K562 (cell line): ENCODE results near the gene GPATCH2L. TPM values are rescaled to one million over a fixed set of nuclear protein-coding genes. Genes with fewer than 3 reads are reported as not detected.

Experiments
- FUS ChIP-seq: fragments of 200-400 bp; formaldehyde crosslinking; optimal IDR thresholded peaks from 2 replicates; pipeline ENCODE3; 2017; ENCODE audit warnings: low read depth, low read length
- RERE ChIP-seq: sonication (generic); formaldehyde crosslinking; IDR thresholded peaks from 2 replicates; pipeline ENCODE4 v1.8.0; 2023; ENCODE audit warnings: missing genetic modification reagents, mild to moderate bottlenecking, borderline replicate concordance
- ZFP30 ChIP-seq: fragments of 250-450 bp; sonication (Bioruptor Pico); IDR thresholded peaks from 2 replicates; pipeline ENCODE4 v1.8.0; 2022; ENCODE audit warnings: moderate library complexity, mild to moderate bottlenecking, inconsistent platforms, borderline replicate concordance
- ZNF280B ChIP-seq: fragments of 250-450 bp; sonication (Bioruptor Pico); IDR thresholded peaks from 2 replicates; pipeline ENCODE4 v1.5.1; 2021; ENCODE audit warnings: mild to moderate bottlenecking
- polyA plus RNA-seq, 8 experiments: library from polyadenylated mRNA; depleted of rRNA in 4 of 8; stranded (reverse) in 5 of 8; unstranded in 3 of 8; fragments of >200 nt; fragmentation: Nextera tagmentation in 2 of 8; fragmentation: Illumina TruSeq in 1 of 8; extraction: Ambion mirVana in 2 of 8; extraction: Trizol in 1 of 8; gene quantifications; 2 replicates each; pipeline versions ENCODE4 v1.2.1 to v1.2.3, GENCODE V29; 2011 to 2014; ENCODE audit warnings: inconsistent platforms in 1 of 8, missing spikeins in 1 of 8
- total RNA-seq, 7 experiments: library from RNA; depleted of rRNA in 6 of 7; stranded (reverse); fragments of >200 nt in 6 of 7; fragmentation: Illumina TruSeq in 2 of 7; extraction: Trizol in 2 of 7; gene quantifications; 2 replicates each; pipeline versions ENCODE4 v1.2.1 to v1.2.3, GENCODE V29; 2011 to 2021; ENCODE audit warnings: low replicate concordance in 1 of 7
- TF ChIP-seq, protein P1 (sequence below): sonication (generic); formaldehyde crosslinking; IDR thresholded peaks from 2 replicates; pipeline ENCODE4 v1.8.0; 2022; ENCODE audit warnings: mild to moderate bottlenecking, missing genetic modification reagents

Gene GPATCH2L
- total and polyA plus RNA-seq, 9 of the 15 experiments (the other 6 are each of a cell fraction or from before 2014, with no cell fraction given), result 13.1 to 39.6 (median 20.0) TPM

DNA sequence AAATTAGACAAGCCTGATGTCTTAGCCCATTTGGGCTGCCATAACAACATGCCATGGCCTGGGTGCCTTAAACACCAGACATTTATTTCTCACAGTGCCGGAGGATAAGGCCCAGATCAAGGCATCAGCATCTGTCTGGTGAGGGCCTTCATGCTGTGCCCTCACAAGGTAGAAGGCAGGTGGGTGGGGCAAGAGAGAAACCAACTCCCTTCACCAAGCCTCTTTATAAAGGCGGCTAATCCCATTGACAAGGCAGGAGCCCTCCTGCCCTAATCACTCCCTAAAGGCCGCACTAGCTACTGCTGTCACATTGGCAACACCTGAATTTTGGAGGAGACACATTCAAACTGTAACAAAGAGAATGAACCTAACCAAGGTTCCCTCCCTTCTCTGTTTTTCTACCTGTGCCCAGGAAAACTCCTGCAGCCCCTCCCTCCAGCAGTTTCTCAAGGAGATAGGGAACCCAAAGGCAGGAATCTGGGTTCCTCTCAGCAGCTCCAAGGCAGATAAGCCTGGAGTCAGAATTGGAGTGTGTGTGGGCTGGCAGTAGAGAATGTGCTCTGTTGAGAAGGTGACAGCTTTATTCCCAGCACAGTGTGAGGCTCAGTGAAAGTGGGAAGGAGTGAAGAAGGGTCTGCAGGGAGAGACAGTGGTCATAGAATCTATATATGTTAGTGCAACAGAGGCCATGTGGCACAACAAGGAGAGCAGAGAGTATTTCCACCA lies 21.7 kb upstream of the GPATCH2L start (continued):
- no peak for TF ChIP-seq FUS
- TF ChIP-seq ZFP30 (CRISPR knock-in tag), result no peak
- TF ChIP-seq ZNF280B (CRISPR knock-in tag), result no peak
- TF ChIP-seq RERE (CRISPR knock-in tag), result no peak
- TF ChIP-seq, protein P1, sequence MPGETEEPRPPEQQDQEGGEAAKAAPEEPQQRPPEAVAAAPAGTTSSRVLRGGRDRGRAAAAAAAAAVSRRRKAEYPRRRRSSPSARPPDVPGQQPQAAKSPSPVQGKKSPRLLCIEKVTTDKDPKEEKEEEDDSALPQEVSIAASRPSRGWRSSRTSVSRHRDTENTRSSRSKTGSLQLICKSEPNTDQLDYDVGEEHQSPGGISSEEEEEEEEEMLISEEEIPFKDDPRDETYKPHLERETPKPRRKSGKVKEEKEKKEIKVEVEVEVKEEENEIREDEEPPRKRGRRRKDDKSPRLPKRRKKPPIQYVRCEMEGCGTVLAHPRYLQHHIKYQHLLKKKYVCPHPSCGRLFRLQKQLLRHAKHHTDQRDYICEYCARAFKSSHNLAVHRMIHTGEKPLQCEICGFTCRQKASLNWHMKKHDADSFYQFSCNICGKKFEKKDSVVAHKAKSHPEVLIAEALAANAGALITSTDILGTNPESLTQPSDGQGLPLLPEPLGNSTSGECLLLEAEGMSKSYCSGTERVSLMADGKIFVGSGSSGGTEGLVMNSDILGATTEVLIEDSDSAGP (CRISPR knock-in tag), result no peak
